K562 (cell line): ENCODE data around the gene POLR3C. TPM values are rescaled to one million over a fixed set of nuclear protein-coding genes. Genes with fewer than 3 reads are reported as not detected.

Source experiments
- ATAC-seq: fragments of 200-7000 bp; cut with Tn5 transposase; 3 replicates; pipeline ENCODE4 v1.9.1; 2020; ENCODE audit warnings: moderate library complexity
- BruUV-seq: library from RNA; stranded (reverse); fragments of 400-500 nt; replicated peaks from 2 replicates; lab custom pipeline; 2021; lab: Mats Ljungman, UMichigan
- CTCF ChIA-PET: fragments of 300-600 bp; formaldehyde crosslinking; extraction: SDS; loops from one replicate; lab custom pipeline; 2021; ENCODE audit warnings: low intra/inter-chr PET ratio; lab: Yijun Ruan, JAX
- POLR2A ChIA-PET: fragments of 300-600, 350-650 bp; sonication (Branson Sonifier 250); formaldehyde crosslinking; extraction: SDS; loops from one replicate; lab custom pipeline; 2021; ENCODE audit warnings: antibody characterized with exemption, inconsistent platforms; lab: Yijun Ruan, JAX
- DNase-seq, 4 experiments: peaks; one replicate each; pipeline versions ENCODE4 v3.0.0 to v3.0.0-alpha.2; 2011 to 2018; ENCODE audit warnings: low spot score in 3 of 4, mixed read lengths in 3 of 4; ENCODE audit errors: extremely low read depth in 1 of 4
- FAIRE-seq: peaks from 2 replicates; lab custom pipeline; 2011; peaks lifted over from hg19 to GRCh38; lab: Jason Lieb, UNC
- H2AFZ ChIP-seq: 2 replicates; pipeline ENCODE4 v1.6.0; 2011; ENCODE audit warnings: low read depth, low read length, control low read depth, inconsistent platforms
- H3K27ac ChIP-seq: fragments of 200-600 bp; 3 replicates; pipeline ENCODE4 v1.8.0; 2011; ENCODE audit warnings: low read depth, mild to moderate bottlenecking, control low read depth, inconsistent platforms, low read length, moderate library complexity, mixed read lengths; ENCODE audit errors: extremely low read depth
- H3K27me3 ChIP-seq, 2 experiments: fragments of 300-600 bp in 1 of 2; 2 replicates in 1 of 2; 3 replicates in 1 of 2; pipeline versions ENCODE4 v1.6.0 to v1.8.0; 2011; ENCODE audit warnings: inconsistent platforms in 2 of 2, low read length in 2 of 2, mild to moderate bottlenecking in 1 of 2, mixed read lengths in 1 of 2, moderate library complexity in 1 of 2; ENCODE audit not compliant: control insufficient read depth in 2 of 2, insufficient read depth in 2 of 2
- H3K36me3 ChIP-seq: fragments of 300-600 bp; 3 replicates; pipeline ENCODE4 v1.8.0; 2011; ENCODE audit warnings: mild to moderate bottlenecking, low read length, inconsistent platforms; ENCODE audit not compliant: control insufficient read depth, insufficient read depth
- H3K4me1 ChIP-seq, 2 experiments: fragments of 200-600 bp in 1 of 2; replicated peaks in 1 of 2; 2 replicates in 1 of 2; 3 replicates in 1 of 2; pipeline versions ENCODE4 v1.5.1 to v1.8.0; 2011; ENCODE audit warnings: inconsistent platforms in 2 of 2, low read length in 2 of 2, mild to moderate bottlenecking in 1 of 2, mixed read lengths in 1 of 2, moderate library complexity in 1 of 2; ENCODE audit not compliant: control insufficient read depth in 2 of 2, insufficient read depth in 2 of 2
- H3K4me2 ChIP-seq: 2 replicates; pipeline ENCODE4 v1.6.1; 2011; ENCODE audit warnings: low read length, control low read depth, inconsistent platforms, mixed read lengths; ENCODE audit not compliant: insufficient read depth
- H3K4me3 ChIP-seq: fragments of 200-600 bp; sonication (generic), shearing (Covaris generic); 2 replicates; pipeline ENCODE4 v1.5.1; 2016; ENCODE audit warnings: control low read depth, inconsistent platforms
- H3K79me2 ChIP-seq: fragments of 200-600 bp; 3 replicates; pipeline ENCODE4 v1.8.0; 2011; ENCODE audit warnings: low read length, inconsistent platforms; ENCODE audit not compliant: control insufficient read depth, insufficient read depth
- H3K9ac ChIP-seq, 2 experiments: 2 replicates each; pipeline versions ENCODE4 v1.6.0 to v1.6.1; 2011; ENCODE audit warnings: low read depth in 2 of 2, low read length in 2 of 2, control low read depth in 1 of 2, inconsistent platforms in 1 of 2, mild to moderate bottlenecking in 1 of 2, mixed read lengths in 1 of 2; ENCODE audit not compliant: insufficient read depth in 1 of 2
- H3K9me1 ChIP-seq: one replicate; pipeline ENCODE4 v1.6.0; 2011; ENCODE audit warnings: inconsistent platforms, mild to moderate bottlenecking, low read length, moderate library complexity; ENCODE audit not compliant: control insufficient read depth, insufficient read depth
- H3K9me3 ChIP-seq: replicated peaks from 2 replicates; pipeline ENCODE4 v1.5.1; 2011; ENCODE audit warnings: low read depth, low read length, inconsistent platforms; ENCODE audit not compliant: control insufficient read depth, insufficient read depth
- H4K20me1 ChIP-seq: replicated peaks from 2 replicates; pipeline ENCODE4 v1.6.1; 2011; ENCODE audit warnings: low read length, inconsistent platforms, mixed read lengths; ENCODE audit not compliant: control insufficient read depth, insufficient read depth
- BRD4 ChIP-seq: fragments of 200-600 bp; sonication (generic); IDR thresholded peaks from 2 replicates; pipeline ENCODE4 v1.6.1; 2017; ENCODE audit warnings: inconsistent platforms
- HDAC2 ChIP-seq: fragments of 450-650 bp; IDR thresholded peaks from 2 replicates; pipeline ENCODE4 v1.6.1; 2016; ENCODE audit warnings: mild to moderate bottlenecking
- HMGN3 ChIP-seq: IDR thresholded peaks from 2 replicates; pipeline ENCODE4 v1.6.1; 2011; ENCODE audit warnings: borderline replicate concordance, low read depth, mild to moderate bottlenecking, mixed read lengths, low read length; ENCODE audit not compliant: insufficient read length; ENCODE audit errors: extremely low read depth
- IRF9 ChIP-seq: fragments of 450-650 bp; IDR thresholded peaks from 2 replicates; pipeline ENCODE4 v1.6.1; 2016; ENCODE audit warnings: missing biosample characterization, missing genetic modification characterization
- KDM2B ChIP-seq: fragments of 250-450 bp; sonication (Bioruptor Pico); IDR thresholded peaks from 2 replicates; pipeline ENCODE4 v1.8.0; 2021; ENCODE audit warnings: mild to moderate bottlenecking, moderate library complexity
- LCOR ChIP-seq: sonication (generic); formaldehyde crosslinking; IDR thresholded peaks from 2 replicates; pipeline ENCODE4 v1.8.0; 2022; ENCODE audit warnings: mild to moderate bottlenecking, missing genetic modification reagents
- NCOA6 ChIP-seq: fragments of 450-650 bp; IDR thresholded peaks from 2 replicates; pipeline ENCODE4 v1.6.1; 2017; ENCODE audit warnings: mild to moderate bottlenecking
- NCOR1 ChIP-seq: fragments of 450-650 bp; IDR thresholded peaks from 2 replicates; pipeline ENCODE4 v1.6.1; 2016; ENCODE audit warnings: mild to moderate bottlenecking, moderate library complexity
- NR0B1 ChIP-seq: fragments of 450-650 bp; IDR thresholded peaks from one replicate; pipeline ENCODE4 v1.6.1; 2018; ENCODE audit warnings: mild to moderate bottlenecking, moderate library complexity; ENCODE audit not compliant: partially characterized antibody
- SMC3 ChIP-seq: conservative IDR thresholded peaks from 2 replicates; pipeline ENCODE4 v1.6.1; 2011; ENCODE audit warnings: low read depth, low read length, improper control_type of control experiment; ENCODE audit not compliant: insufficient read depth
- SNRNP70 ChIP-seq: fragments of 200-400 bp; formaldehyde crosslinking; optimal IDR thresholded peaks from 2 replicates; pipeline ENCODE3; 2017; ENCODE audit warnings: low read depth, low read length
- SRSF3 ChIP-seq: fragments of 200-400 bp; formaldehyde crosslinking; IDR thresholded peaks from 2 replicates; pipeline ENCODE4 v1.6.1; 2016; ENCODE audit warnings: mild to moderate bottlenecking, low read length, moderate library complexity; ENCODE audit not compliant: insufficient read depth
- TFE3 ChIP-seq: fragments of 450-650 bp; formaldehyde crosslinking; IDR thresholded peaks from 2 replicates; pipeline ENCODE4 v1.4.0; 2020; ENCODE audit warnings: mild to moderate bottlenecking, mixed read lengths
- ZNF551 ChIP-seq: fragments of 250-450 bp; sonication (Bioruptor Pico); IDR thresholded peaks from 2 replicates; pipeline ENCODE4 v1.5.0; 2021; ENCODE audit warnings: mild to moderate bottlenecking, moderate library complexity
- WGBS: fragments of 100-300 bp; shearing (Covaris generic); methylation state at CpG from one replicate; pipeline ENCODE4 v1.1.6; 2016; ENCODE audit warnings: low coverage, mixed read lengths; ENCODE audit not compliant: insufficient coverage; ENCODE audit errors: missing lambda C conversion rate; 5-methylcytosine and 5-hydroxymethylcytosine counted together
- in situ Hi-C: fragments of 300-500 bp; cut with MboI; formaldehyde crosslinking; loops from 4 replicates; pipeline ENCODE4 v1.15.0; 2018; ENCODE audit warnings: inconsistent platforms, mixed read lengths
- intact Hi-C: fragments of 100-400 bp; cut with micrococcal nuclease; formaldehyde crosslinking; loops from 2 replicates; pipeline ENCODE4 v1.14.2; 2022
- polyA plus RNA-seq, 8 experiments: library from polyadenylated mRNA; depleted of rRNA in 4 of 8; stranded (reverse) in 5 of 8; unstranded in 3 of 8; fragments of >200 nt; fragmentation: Nextera tagmentation in 2 of 8; fragmentation: Illumina TruSeq in 1 of 8; extraction: Ambion mirVana in 2 of 8; extraction: Trizol in 1 of 8; gene quantifications; 2 replicates each; pipeline versions ENCODE4 v1.2.1 to v1.2.3, GENCODE V29; 2011 to 2014; ENCODE audit warnings: inconsistent platforms in 1 of 8, missing spikeins in 1 of 8
- total RNA-seq, 7 experiments: library from RNA; depleted of rRNA in 6 of 7; stranded (reverse); fragments of >200 nt in 6 of 7; fragmentation: Illumina TruSeq in 2 of 7; extraction: Trizol in 2 of 7; gene quantifications; 2 replicates each; pipeline versions ENCODE4 v1.2.1 to v1.2.3, GENCODE V29; 2011 to 2021; ENCODE audit warnings: low replicate concordance in 1 of 7

Gene POLR3C
- total and polyA plus RNA-seq, 9 of the 15 experiments (the other 6 are each of a cell fraction or from before 2014, with no cell fraction given): 19.7 to 64.1 (median 45.2) TPM

- peaks cover 28 to 29% of the 10 kb centered on the region in 2 experiments for H3K4me1 ChIP-seq
- no peaks in the 10 kb centered on the region for H3K9me3 ChIP-seq
- ChIA-PET POLR2A (interaction anchor here (0.6 kb wide), 1 partner anchor 63 kb away, joined by 3 read pairs; no protein-coding TSS in a partner anchor), CTCF (interaction anchor here (0.6 kb wide), 1 partner anchor 117 kb away, joined by 4 read pairs; no protein-coding TSS in a partner anchor)
- H3K9me1 ChIP-seq: no peaks in the 10 kb centered on the region
- no peaks in the 10 kb centered on the region for H3K79me2 ChIP-seq
- DNase-seq (no peak), FAIRE-seq (no peak), ATAC-seq (no peak)
- no peak overlapping the region for H3K4me3 ChIP-seq
- H3K27ac ChIP-seq: no peak overlapping the region
- H3K9ac ChIP-seq: no peak overlapping the region
- in situ Hi-C loops: no loop called here
- H4K20me1 ChIP-seq: no peaks in the 10 kb centered on the region
- 84% methylated on average over 3 of the region's 3 CpGs for WGBS
- intact Hi-C loops: no loop called here
- no TSS peak for BruUV-seq
- H3K27me3 ChIP-seq: peaks cover 5 to 8% of the 10 kb centered on the region in 2 experiments; a peak in 4 of 5 replicates
- no peaks in the 10 kb centered on the region for H3K36me3 ChIP-seq
- no peak overlapping the region for H3K4me2 ChIP-seq
- no peak overlapping the region for H2AFZ ChIP-seq
- no peak for TF ChIP-seq SMC3
- no peak for TF ChIP-seq IRF9 (tag)
- TF ChIP-seq TFE3 (CRISPR knock-in tag): no peak
- no peak for TF ChIP-seq ZNF551 (CRISPR knock-in tag)
- TF ChIP-seq LCOR (CRISPR knock-in tag): no peak
- no peak for TF ChIP-seq NCOA6
- TF ChIP-seq SNRNP70: no peak
- no peak for TF ChIP-seq KDM2B (CRISPR knock-in tag)
- TF ChIP-seq SRSF3: no peak
- TF ChIP-seq HDAC2: no peak
- TF ChIP-seq BRD4: no peak
- no peak for TF ChIP-seq NCOR1
- no peak for TF ChIP-seq HMGN3
- no peak for TF ChIP-seq NR0B1
Observed at GRCh38 chr1:145889722-145890121, 65.7 kb downstream of the POLR3C start.
